ENCODE data around the gene KIF20B.
"Not testable (repeated sequence)": the region's sequence is repeated elsewhere in the genome, so short reads cannot be mapped to it uniquely, and the experiment has no call there.

KIF20B gene

DNA sequence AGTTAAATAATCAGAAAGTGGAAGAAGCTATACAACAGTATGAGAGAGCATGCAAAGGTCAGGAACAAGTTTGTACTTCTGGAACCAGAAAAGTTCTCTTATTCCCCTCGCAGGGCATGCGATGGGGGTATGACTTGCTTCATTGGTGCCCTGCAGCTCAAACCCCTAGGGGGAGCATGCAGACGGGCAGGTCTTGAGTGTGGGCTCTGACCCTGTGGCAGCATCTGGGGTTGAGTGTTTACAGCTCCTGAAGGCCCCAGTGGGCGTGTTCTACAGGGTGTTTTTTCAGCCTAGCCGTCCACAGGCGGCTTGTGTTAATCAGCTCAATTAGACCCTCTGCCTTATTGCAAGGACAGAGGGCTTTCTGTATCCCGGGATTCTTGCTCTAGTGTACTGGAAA, 44.5 kb downstream of the KIF20B start:
- TF ChIP-seq, protein P1, sequence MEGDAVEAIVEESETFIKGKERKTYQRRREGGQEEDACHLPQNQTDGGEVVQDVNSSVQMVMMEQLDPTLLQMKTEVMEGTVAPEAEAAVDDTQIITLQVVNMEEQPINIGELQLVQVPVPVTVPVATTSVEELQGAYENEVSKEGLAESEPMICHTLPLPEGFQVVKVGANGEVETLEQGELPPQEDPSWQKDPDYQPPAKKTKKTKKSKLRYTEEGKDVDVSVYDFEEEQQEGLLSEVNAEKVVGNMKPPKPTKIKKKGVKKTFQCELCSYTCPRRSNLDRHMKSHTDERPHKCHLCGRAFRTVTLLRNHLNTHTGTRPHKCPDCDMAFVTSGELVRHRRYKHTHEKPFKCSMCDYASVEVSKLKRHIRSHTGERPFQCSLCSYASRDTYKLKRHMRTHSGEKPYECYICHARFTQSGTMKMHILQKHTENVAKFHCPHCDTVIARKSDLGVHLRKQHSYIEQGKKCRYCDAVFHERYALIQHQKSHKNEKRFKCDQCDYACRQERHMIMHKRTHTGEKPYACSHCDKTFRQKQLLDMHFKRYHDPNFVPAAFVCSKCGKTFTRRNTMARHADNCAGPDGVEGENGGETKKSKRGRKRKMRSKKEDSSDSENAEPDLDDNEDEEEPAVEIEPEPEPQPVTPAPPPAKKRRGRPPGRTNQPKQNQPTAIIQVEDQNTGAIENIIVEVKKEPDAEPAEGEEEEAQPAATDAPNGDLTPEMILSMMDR (conservative IDR thresholded peaks at IDR 0.05; ENCODE audit: low read depth, low read length): no peak
- Histone ChIP-seq H3K9ac (no peak overlapping the region), H3K27me3 (ENCODE audit: insufficient read depth, low read depth) (no peaks in the 10 kb centered on the region), H3K4me3 (IDR thresholded peaks at IDR 0.05; ENCODE audit: insufficient read depth, low read depth, low read length) (no peak overlapping the region), H3K27ac (no peak overlapping the region), H3K4me2 (no peak overlapping the region), H3K36me3 (ENCODE audit: insufficient read depth) (no peaks in the 10 kb centered on the region), H2AFZ (ENCODE audit: low read depth) (no peak overlapping the region), H3K79me2 (ENCODE audit: insufficient read depth, low read depth) (no peaks in the 10 kb centered on the region), H4K20me1 (ENCODE audit: insufficient read depth) (no peaks in the 10 kb centered on the region), H3K4me1 (ENCODE audit: low read depth, poor library complexity, severe bottlenecking) (peaks cover 11% of the 10 kb centered on the region)

DNA sequence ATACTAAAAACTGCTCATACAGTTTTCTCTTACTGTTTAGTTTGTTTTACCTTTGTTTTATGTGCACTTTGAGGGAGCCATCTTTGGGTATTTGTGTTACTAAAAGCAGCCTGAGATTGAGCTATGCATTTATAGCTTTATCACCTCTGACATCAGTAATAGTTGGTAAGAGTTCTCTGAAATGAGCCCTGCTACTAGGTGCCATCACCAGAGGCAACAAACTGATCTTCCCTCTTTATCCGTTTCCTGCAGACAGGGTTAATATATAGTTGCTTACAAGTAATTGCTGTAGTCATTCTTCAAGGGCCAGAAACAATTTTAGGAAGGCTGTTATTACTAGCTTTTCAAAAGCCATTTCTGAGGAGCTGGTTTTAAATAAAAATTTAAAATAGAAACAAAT, 49.1 kb downstream of the KIF20B start:
- TF ChIP-seq, protein P1 (conservative IDR thresholded peaks at IDR 0.05; ENCODE audit: low read depth, low read length): no peak
- no peaks in the 10 kb centered on the region for H3K4me1 ChIP-seq (ENCODE audit: low read depth, poor library complexity, severe bottlenecking)
- no peak overlapping the region for H3K27ac ChIP-seq
- H3K36me3 ChIP-seq (ENCODE audit: insufficient read depth): peaks cover 4% of the 10 kb centered on the region; the same call in 1 of the 2 replicates
- H3K4me2 ChIP-seq: no peak overlapping the region
- no peak overlapping the region for H2AFZ ChIP-seq (ENCODE audit: low read depth)
- H3K79me2 ChIP-seq (ENCODE audit: insufficient read depth, low read depth): no peaks in the 10 kb centered on the region
- no peaks in the 10 kb centered on the region for H3K27me3 ChIP-seq (ENCODE audit: insufficient read depth, low read depth)
- H3K4me3 ChIP-seq (IDR thresholded peaks at IDR 0.05; ENCODE audit: insufficient read depth, low read depth, low read length): no peak overlapping the region
- H4K20me1 ChIP-seq (ENCODE audit: insufficient read depth): no peaks in the 10 kb centered on the region
- H3K9ac ChIP-seq: no peak overlapping the region

DNA sequence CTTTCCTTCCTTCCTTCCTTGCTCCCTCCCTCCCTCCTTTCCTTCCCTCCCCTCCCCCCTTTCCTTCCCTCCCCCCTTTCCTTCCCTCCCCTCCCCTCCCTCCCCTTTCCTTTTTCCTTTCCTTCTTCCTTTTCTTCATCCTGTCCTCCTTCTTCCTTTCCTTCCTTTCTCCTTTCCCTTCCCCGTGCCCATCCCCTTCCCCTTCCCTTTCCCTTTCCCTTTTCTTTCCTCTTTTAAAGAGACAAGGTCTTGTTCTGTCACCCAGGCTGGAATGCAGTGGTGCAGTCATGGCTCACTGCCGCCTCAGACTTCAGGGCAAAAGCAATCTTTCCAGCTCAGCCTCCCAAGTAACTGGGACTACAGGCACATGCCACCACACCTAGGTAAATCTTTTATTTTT, 54.0 kb downstream of the KIF20B start:
- H3K4me2 ChIP-seq: no peak overlapping the region
- TF ChIP-seq, protein P1 (conservative IDR thresholded peaks at IDR 0.05; ENCODE audit: low read depth, low read length): no peak
- no peak overlapping the region for H3K9ac ChIP-seq
- H3K36me3 ChIP-seq (ENCODE audit: insufficient read depth): peaks cover 4% of the 10 kb centered on the region; the same call in 1 of the 2 replicates
- no peaks in the 10 kb centered on the region for H4K20me1 ChIP-seq (ENCODE audit: insufficient read depth)
- H3K27me3 ChIP-seq (ENCODE audit: insufficient read depth, low read depth): no peaks in the 10 kb centered on the region
- H3K27ac ChIP-seq: no peak overlapping the region
- H3K79me2 ChIP-seq (ENCODE audit: insufficient read depth, low read depth): no peaks in the 10 kb centered on the region
- no peaks in the 10 kb centered on the region for H3K4me1 ChIP-seq (ENCODE audit: low read depth, poor library complexity, severe bottlenecking)
- no peak overlapping the region for H3K4me3 ChIP-seq (IDR thresholded peaks at IDR 0.05; ENCODE audit: insufficient read depth, low read depth, low read length)
- no peak overlapping the region for H2AFZ ChIP-seq (ENCODE audit: low read depth)

DNA sequence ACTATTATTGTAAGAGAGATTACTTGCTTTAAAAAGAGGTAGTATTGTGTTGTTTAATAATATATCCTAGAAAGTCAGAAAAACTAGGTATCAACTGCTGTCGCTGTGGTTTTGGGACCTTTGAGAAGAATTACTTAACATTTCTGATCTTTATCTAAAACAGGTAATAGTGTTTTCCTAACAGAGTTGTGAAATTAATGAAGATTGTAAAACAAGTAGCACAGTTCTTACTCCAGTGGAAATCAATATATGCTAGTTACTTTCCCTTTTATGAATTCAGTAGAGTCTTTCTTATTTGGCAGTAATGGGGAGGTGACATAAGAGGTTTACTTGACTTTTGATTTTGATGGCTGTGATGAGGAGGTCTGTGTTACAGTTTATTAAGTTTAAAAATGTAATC, 58.1 kb downstream of the KIF20B start:
- H4K20me1 ChIP-seq (ENCODE audit: insufficient read depth): no peaks in the 10 kb centered on the region
- TF ChIP-seq, protein P1 (conservative IDR thresholded peaks at IDR 0.05; ENCODE audit: low read depth, low read length): no peak
- H3K79me2 ChIP-seq (ENCODE audit: insufficient read depth, low read depth): no peaks in the 10 kb centered on the region
- H2AFZ ChIP-seq (ENCODE audit: low read depth): no peak overlapping the region
- no peak overlapping the region for H3K4me3 ChIP-seq (IDR thresholded peaks at IDR 0.05; ENCODE audit: insufficient read depth, low read depth, low read length)
- no peaks in the 10 kb centered on the region for H3K27me3 ChIP-seq (ENCODE audit: insufficient read depth, low read depth)
- H3K4me1 ChIP-seq (ENCODE audit: low read depth, poor library complexity, severe bottlenecking): no peaks in the 10 kb centered on the region
- no peak overlapping the region for H3K4me2 ChIP-seq
- H3K9ac ChIP-seq: no peak overlapping the region
- no peak overlapping the region for H3K27ac ChIP-seq
- H3K36me3 ChIP-seq (ENCODE audit: insufficient read depth): 0 out of 2 replicates have a peak, but pooled peaks cover 4% of the 10 kb centered on the region

DNA sequence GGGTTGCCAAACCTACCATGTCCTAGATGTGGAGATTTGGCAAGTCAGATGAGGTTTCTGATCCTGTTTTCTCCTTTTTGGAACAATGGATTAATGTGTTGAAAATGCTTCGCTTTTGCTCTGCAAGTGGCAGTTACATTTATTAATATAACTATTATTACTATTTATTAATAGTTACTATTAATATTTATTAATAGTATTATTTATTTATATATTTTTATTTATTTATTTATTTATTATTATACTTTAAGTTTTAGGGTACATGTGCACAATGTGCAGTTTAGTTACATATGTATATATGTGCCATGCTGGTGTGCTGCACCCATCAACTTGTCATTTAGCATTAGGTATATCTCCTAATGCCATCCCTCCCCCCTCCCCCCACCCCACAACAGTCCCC, 62.3 kb downstream of the KIF20B start:
- peaks cover 11% of the 10 kb centered on the region for H3K4me1 ChIP-seq (ENCODE audit: low read depth, poor library complexity, severe bottlenecking)
- not testable (repeated sequence) for H3K36me3 ChIP-seq (ENCODE audit: insufficient read depth); H3K4me2 ChIP-seq; H3K79me2 ChIP-seq (ENCODE audit: insufficient read depth, low read depth); H3K4me3 ChIP-seq (IDR thresholded peaks at IDR 0.05; ENCODE audit: insufficient read depth, low read depth, low read length); H3K9ac ChIP-seq; H3K27me3 ChIP-seq (ENCODE audit: insufficient read depth, low read depth); H3K27ac ChIP-seq; H4K20me1 ChIP-seq (ENCODE audit: insufficient read depth); H2AFZ ChIP-seq (ENCODE audit: low read depth)
